Activated CD8-positive, alpha-beta memory T cell treated with anti-CD3 and anti-CD28 coated beads, Interleukin-2, amount 10 ng/mL, durations not matched to agents 7 days and 5 days (primary cell): ENCODE results near the gene USP50. TPM values are rescaled to one million over a fixed set of nuclear protein-coding genes. Genes with fewer than 3 reads are reported as not detected.
"Not testable (repeated sequence)": the region's sequence is repeated elsewhere in the genome, so short reads cannot be mapped to it uniquely, and the experiment has no call there.

Experiments used
- ATAC-seq: fragments of 150-1000 bp; cut with Tn5 transposase; one replicate; pipeline ENCODE4 v1.10.0; 2021; ENCODE audit warnings: moderate library complexity
- CTCF ChIA-PET: fragments of 350-600 bp; sonication (Branson Sonifier 250); formaldehyde crosslinking; loops from one replicate; lab custom pipeline; 2021; ENCODE audit warnings: antibody characterized with exemption; lab: Charles Lee
- DNase-seq: peaks from one replicate; pipeline ENCODE4 v3.0.0-alpha.2; 2020
- H3K27ac Mint-ChIP-seq: one replicate; pipeline ENCODE4 v1.8.0; 2021; ENCODE audit warnings: mild to moderate bottlenecking, mixed read lengths
- H3K27me3 Mint-ChIP-seq: one replicate; pipeline ENCODE4 v1.8.0; 2021; ENCODE audit warnings: mixed read lengths
- H3K36me3 Mint-ChIP-seq: one replicate; pipeline ENCODE4 v1.8.0; 2021; ENCODE audit warnings: mild to moderate bottlenecking, mixed read lengths
- H3K4me1 Mint-ChIP-seq: one replicate; pipeline ENCODE4 v1.8.0; 2021; ENCODE audit warnings: mixed read lengths
- H3K4me3 Mint-ChIP-seq: one replicate; pipeline ENCODE4 v1.8.0; 2021; ENCODE audit warnings: mild to moderate bottlenecking, moderate library complexity, mixed read lengths
- H3K9me3 Mint-ChIP-seq: one replicate; pipeline ENCODE4 v1.8.0; 2022; ENCODE audit warnings: low read depth, mixed read lengths
- total RNA-seq, 2 experiments: library from RNA; stranded (reverse); gene quantifications; one replicate each; pipeline ENCODE4 v1.2.3, GENCODE V29; 2021

The USP50 gene
- total RNA-seq, 2 experiments from 2014 or later, result not detected

DNA sequence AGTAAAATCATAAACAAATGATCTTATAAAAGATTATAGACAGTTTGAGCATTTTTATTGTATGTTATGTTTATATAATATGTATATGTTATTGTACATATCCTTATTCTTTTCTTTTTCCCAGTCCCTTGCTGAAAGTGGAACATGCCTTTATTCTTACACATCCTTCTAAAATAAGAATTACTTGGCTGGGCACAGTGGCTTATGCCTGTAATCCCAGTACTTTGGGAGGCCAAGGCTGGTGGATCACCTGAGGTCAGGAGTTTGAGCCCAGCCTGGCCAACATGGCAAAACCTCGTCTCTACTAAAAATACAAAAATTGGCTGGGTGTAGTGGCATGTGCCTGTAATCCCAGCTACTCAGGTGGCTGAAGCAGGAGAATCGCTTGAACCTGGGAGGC, 51.9 kb downstream of the USP50 start:
- H3K9me3 Mint-ChIP-seq, H3K4me1 Mint-ChIP-seq, DNase-seq, H3K27ac Mint-ChIP-seq, H3K4me3 Mint-ChIP-seq, CTCF ChIA-PET, H3K27me3 Mint-ChIP-seq, ATAC-seq: not testable (repeated sequence)
- peaks cover 46% of the 10 kb centered on the region for H3K36me3 Mint-ChIP-seq

DNA sequence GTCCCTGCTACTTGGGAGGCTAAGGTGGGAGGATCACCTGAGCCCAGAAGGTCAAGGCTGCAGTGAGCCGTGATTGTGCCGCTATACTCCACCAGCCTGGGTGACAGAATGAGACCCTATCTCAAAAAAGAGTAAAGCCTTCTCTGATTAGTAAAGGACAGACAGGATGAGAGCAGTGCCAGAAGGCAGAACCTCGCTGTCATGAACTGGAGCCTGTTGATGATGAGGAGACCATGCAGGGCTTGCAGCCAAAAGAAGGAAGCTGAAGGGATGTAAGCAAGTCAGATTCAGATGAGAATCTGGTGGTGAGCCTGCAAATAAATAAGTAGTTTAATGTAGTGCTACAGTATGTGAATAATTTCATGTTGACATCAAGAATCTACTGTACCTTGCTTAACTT, 52.8 kb downstream of the USP50 start:
- Mint-ChIP-seq H3K4me1 (no peaks in the 10 kb centered on the region), H3K9me3 (no peaks in the 10 kb centered on the region), H3K4me3 (no peak overlapping the region), H3K27ac (no peak overlapping the region), H3K27me3 (no peaks in the 10 kb centered on the region), H3K36me3 (peaks cover 43% of the 10 kb centered on the region)
- CTCF ChIA-PET, result no interaction called here
- no peak for ATAC-seq
- no peak for DNase-seq

DNA sequence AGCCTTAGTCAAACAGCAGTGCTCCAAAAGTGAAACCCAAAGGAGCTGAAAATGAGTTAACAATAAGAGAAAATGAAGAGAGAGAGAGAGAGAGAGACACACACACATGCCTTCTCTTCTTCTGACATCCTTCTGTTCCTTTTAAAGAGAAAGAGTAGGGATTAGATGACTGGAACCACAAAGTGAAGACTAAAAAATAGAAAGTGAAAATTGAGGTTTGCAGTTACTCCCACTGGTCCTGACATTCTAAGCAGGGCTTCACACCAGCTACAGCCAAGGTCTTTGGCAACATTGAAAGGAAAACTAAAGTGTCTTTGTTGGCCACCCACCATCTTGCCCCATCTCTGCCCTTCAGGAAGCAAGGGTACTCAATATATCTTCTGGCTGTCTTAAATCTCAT, 59.2 kb downstream of the USP50 start:
- Mint-ChIP-seq H3K4me3 (no peak overlapping the region), H3K27ac (peak overlapping the region; percentile 29), H3K9me3 (peaks cover 2% of the 10 kb centered on the region), H3K27me3 (no peaks in the 10 kb centered on the region), H3K36me3 (peaks cover 60% of the 10 kb centered on the region), H3K4me1 (peaks cover 17% of the 10 kb centered on the region)
- ATAC-seq, result peak; percentile 33
- DNase-seq, result no peak
- CTCF ChIA-PET, result interaction anchor here (1.1 kb wide), 1 partner anchor 12 kb away, joined by 3 read pairs; no protein-coding TSS in a partner anchor

DNA sequence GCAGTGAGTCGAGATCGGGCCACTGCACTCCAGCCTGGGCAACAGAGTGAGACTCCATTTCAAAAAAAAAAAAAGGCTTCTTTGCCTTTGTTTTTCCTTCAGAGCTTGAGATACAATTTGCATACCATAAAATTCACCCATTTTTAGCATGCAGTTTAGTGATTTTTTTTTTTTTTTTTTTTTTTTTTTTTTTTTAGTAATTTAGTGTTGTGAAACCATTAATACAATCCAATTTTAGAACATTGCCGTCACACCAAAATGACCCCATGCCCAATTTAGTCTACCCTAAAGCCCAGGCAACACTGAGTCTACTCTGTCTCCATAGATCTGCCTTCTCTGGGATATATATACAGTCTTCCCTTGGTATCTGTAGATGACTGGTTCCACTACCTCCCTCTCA, 61.1 kb downstream of the USP50 start:
- peaks cover 68% of the 10 kb centered on the region for H3K36me3 Mint-ChIP-seq
- H3K27me3 Mint-ChIP-seq, result no peaks in the 10 kb centered on the region
- H3K4me3 Mint-ChIP-seq, result no peak overlapping the region
- H3K4me1 Mint-ChIP-seq, result peaks cover 29% of the 10 kb centered on the region
- CTCF ChIA-PET, result interaction anchor here (0.7 to 1.0 kb wide), 3 partner anchors 18 to 1360 kb away, joined by 3 to 4 read pairs (median 3); partner anchors contain the start of gene USP50
- peaks cover 2% of the 10 kb centered on the region for H3K9me3 Mint-ChIP-seq
- no peak overlapping the region for H3K27ac Mint-ChIP-seq
- DNase-seq, result no peak
- no peak for ATAC-seq

DNA sequence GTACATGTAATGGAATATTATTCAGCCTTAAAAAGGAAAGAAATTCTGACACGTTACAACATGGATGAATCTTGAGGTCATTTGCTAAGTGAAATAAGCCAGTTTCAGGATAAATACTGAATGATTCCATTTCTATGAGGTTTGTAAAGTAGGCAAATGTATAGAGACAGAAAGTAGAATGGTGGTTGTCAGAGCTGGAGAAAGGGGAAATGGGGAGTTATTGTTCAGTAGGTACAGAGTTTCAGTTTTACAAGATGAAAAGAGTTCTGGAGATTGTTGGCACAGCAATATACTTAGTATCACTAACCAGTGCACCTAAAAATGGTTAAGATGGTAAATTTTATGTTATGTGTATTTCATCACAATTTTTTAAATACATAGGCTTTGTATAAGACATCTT, 61.7 kb downstream of the USP50 start:
- no peak for DNase-seq
- no peaks in the 10 kb centered on the region for H3K27me3 Mint-ChIP-seq
- peaks cover 71% of the 10 kb centered on the region for H3K36me3 Mint-ChIP-seq
- no peak overlapping the region for H3K27ac Mint-ChIP-seq
- H3K4me1 Mint-ChIP-seq, result peaks cover 30% of the 10 kb centered on the region
- CTCF ChIA-PET, result interaction anchor here (0.7 to 1.0 kb wide), 3 partner anchors 18 to 1361 kb away, joined by 3 to 4 read pairs (median 3); partner anchors contain the start of gene USP50
- no peak overlapping the region for H3K4me3 Mint-ChIP-seq
- ATAC-seq, result no peak
- H3K9me3 Mint-ChIP-seq, result peaks cover 2% of the 10 kb centered on the region

DNA sequence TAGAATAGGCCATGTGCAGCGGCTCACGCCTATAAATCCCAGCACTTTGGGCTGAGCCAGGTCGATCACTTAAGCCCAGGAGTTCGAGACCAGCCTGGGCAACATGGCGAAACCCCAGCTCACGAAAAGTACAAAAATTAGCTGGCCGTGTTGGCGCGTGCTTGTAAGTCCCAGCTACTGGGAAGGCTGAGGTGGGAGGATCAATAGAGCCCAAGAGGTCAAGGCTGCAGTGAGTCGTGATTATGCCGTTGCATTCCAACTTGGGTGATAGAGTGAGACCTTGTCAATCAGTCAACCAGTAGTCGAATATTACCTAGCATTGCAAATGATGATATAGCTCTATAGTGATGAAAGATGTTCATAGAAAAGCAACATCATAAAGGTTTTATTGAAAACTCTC, 70.3 kb downstream of the USP50 start:
- CTCF ChIA-PET, result interaction anchor here (0.6 kb wide), 1 partner anchor 199 kb away, joined by 3 read pairs; no protein-coding TSS in a partner anchor
- DNase-seq, result no peak
- peaks cover 46% of the 10 kb centered on the region for H3K36me3 Mint-ChIP-seq
- no peaks in the 10 kb centered on the region for H3K27me3 Mint-ChIP-seq
- ATAC-seq, result no peak
- H3K4me3 Mint-ChIP-seq, result no peak overlapping the region
- H3K9me3 Mint-ChIP-seq, result no peaks in the 10 kb centered on the region
- H3K27ac Mint-ChIP-seq, result no peak overlapping the region
- H3K4me1 Mint-ChIP-seq, result peaks cover 7% of the 10 kb centered on the region

DNA sequence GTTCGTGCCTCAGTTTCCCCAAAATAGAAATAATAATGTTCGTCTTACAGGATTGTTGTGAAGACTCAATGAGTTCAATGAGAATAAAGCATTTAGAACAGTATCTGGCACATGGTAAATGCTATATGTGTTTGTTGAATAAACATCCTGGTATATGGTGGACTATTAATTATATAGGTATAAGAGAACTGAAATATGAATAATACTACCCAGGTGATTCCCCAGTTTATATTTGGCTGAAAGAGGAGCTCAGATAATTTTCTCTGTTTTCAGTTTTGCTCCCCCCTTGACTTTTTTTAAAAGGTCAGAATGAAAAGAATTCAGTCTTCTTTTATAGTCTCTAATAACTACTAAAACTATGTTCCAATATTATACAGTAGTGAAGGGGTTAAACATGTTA, 75.4 kb downstream of the USP50 start:
- Mint-ChIP-seq H3K36me3 (peaks cover 39% of the 10 kb centered on the region), H3K4me3 (no peak overlapping the region), H3K27me3 (no peaks in the 10 kb centered on the region), H3K4me1 (no peaks in the 10 kb centered on the region), H3K27ac (no peak overlapping the region), H3K9me3 (no peaks in the 10 kb centered on the region)
- ATAC-seq (no peak), DNase-seq (no peak)
- CTCF ChIA-PET, result no interaction called here

DNA sequence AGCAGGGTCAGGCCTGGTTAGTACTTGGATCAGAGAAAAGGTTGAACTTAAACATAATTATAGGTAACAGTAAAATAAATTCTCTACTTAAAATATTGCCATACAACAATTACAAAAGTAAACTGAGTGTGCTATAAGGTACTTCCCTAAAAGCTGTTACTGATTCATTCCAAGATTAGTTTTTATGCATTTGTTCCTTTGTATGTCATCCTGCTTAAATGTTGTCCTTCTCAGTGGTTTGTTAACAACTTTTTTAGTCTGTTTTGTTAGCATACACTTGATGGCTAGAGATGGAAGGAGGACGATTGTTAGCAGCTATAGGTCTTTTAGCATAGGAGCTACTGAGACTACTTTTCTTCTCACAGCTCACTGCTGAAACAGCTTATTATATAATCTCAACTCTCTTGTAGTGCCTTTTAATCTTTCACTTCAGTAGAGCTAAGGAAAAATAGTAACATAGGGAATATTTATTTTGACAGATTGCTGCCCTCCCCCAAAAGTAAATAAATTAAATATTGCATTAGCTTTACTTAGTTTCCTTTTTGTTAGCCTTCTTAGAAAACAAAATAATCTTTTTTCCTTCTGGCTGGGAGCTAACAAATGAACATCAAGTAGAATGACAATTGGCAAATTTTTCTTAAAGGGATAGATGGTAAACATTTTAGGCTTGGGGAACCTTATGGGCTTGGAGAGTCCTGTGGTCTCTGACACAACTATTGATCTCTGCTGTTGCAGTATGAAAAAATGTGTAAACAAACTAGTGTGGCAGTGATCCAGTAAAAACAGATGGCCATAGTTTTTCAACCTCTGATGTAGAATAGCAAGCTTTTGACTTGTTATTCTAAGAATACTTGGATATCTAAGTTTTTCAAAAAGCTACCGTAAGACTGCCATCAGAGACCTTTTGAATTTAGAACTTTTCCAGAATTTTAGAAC, 82.8 kb downstream of the USP50 start:
- no peaks in the 10 kb centered on the region for H3K9me3 Mint-ChIP-seq
- peaks cover 12% of the 10 kb centered on the region for H3K4me1 Mint-ChIP-seq
- no peak overlapping the region for H3K4me3 Mint-ChIP-seq
- no peak overlapping the region for H3K27ac Mint-ChIP-seq
- ATAC-seq (no peak), DNase-seq (no peak)
- H3K27me3 Mint-ChIP-seq, result no peaks in the 10 kb centered on the region
- peaks cover 28% of the 10 kb centered on the region for H3K36me3 Mint-ChIP-seq
- CTCF ChIA-PET, result no interaction called here

DNA sequence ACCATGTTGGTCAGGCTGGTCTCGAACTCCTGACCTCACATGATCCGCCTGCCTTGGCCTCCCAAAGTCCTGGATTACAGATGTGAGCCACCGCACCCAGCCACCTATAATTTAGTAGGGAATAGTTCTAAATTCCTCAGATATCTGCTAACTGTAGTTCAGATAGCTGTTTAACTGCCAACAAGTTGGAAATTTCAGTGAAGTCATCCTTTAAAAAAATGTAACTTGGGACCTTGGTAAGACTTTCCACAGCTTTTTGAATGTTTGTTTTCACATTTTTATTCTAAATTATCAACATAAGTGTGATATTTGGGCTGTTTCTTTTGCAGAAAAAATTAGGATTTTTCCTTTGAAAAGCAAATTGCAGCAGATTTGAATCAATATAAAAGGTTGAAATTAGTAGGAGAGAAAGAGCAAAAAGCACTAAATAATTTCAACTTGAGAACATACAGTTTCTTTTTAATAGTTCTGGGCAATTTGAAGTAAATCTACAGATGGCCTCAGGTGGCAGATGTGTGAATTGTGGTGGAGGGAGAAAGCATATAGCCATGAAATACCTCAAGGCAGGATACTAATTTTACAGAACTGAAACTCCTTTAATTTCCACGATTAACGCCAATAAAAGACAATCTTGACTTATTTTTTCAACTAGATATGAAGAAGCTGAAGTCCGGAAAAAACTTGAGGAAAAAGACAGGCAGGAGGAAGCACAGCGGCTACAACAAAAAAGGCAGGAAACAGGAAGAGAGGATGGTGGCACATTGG, 87.9 kb downstream of the USP50 start:
- peaks cover 30% of the 10 kb centered on the region for H3K36me3 Mint-ChIP-seq
- ATAC-seq (no peak), DNase-seq (no peak)
- H3K27me3 Mint-ChIP-seq, result no peaks in the 10 kb centered on the region
- peaks cover 7% of the 10 kb centered on the region for H3K4me1 Mint-ChIP-seq
- H3K27ac Mint-ChIP-seq, result peak overlapping the region; percentile 8
- H3K4me3 Mint-ChIP-seq, result no peak overlapping the region
- CTCF ChIA-PET, result no interaction called here
- H3K9me3 Mint-ChIP-seq, result no peaks in the 10 kb centered on the region

DNA sequence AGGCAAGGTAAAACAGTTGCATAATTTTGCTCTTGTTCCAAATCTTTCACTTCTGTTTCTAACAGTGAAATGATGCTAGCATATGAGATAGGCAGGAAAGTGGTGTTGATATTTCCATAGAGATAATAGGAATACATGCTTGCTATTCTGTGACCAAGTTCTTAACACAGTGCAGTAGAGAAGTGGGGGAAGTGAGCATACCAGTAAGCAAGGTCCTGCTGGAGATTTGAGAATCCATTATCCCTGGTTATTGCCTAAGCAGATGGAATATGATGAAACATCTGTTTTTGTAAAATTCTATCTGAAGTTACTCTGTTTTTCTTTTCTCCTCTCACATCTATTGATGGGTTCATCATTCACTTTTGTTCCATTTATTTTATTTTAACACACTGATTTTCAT, 93.5 kb downstream of the USP50 start:
- H3K27ac Mint-ChIP-seq, result no peak overlapping the region
- no peaks in the 10 kb centered on the region for H3K9me3 Mint-ChIP-seq
- no peak for DNase-seq
- H3K4me1 Mint-ChIP-seq, result no peaks in the 10 kb centered on the region
- no peaks in the 10 kb centered on the region for H3K27me3 Mint-ChIP-seq
- H3K4me3 Mint-ChIP-seq, result no peak overlapping the region
- no peak for ATAC-seq
- peaks cover 29% of the 10 kb centered on the region for H3K36me3 Mint-ChIP-seq
- CTCF ChIA-PET, result no interaction called here

Other genes with a start within 250 kb of the USP50 start
- gene GABPB1, start 191.5 kb downstream of the USP50 start, total RNA-seq, result 10 to 100 TPM; 31.1 to 46.8 TPM
- gene USP8, start 122.3 kb downstream of the USP50 start, total RNA-seq, result 10 to 100 TPM; 54.1 to 58.2 TPM
- 10 to 100 TPM; 44.5 to 45.8 TPM for gene TRPM7, start 140.1 kb upstream of the USP50 start, total RNA-seq
- 100 to 1,000 TPM in 1 of 2 experiments, 10 to 100 TPM in 1; 76.8 to 108 TPM for gene SPPL2A, start 219.0 kb upstream of the USP50 start, total RNA-seq